GM18499 (cell line): ENCODE data around the gene PRPF19.

Source experiments
- ATAC-seq: cut with Tn5 transposase; IDR thresholded peaks from one replicate; pipeline ENCODE4 v1.9.1; 2021; ENCODE audit warnings: moderate number of reproducible peaks; ENCODE audit not compliant: insufficient read depth, unreplicated experiment

PRPF19 gene

GRCh38 chr11:60862171-60862570 lies 44.2 kb downstream of the PRPF19 start:
- no peak for ATAC-seq

GRCh38 chr11:60860943-60861342 lies 45.4 kb downstream of the PRPF19 start:
- no peak for ATAC-seq

GRCh38 chr11:60859616-60860250 lies 46.7 kb downstream of the PRPF19 start:
- ATAC-seq = no peak

GRCh38 chr11:60858731-60859464 lies 47.5 kb downstream of the PRPF19 start:
- no peak for ATAC-seq

- ATAC-seq = no peak
These were observed 48.1 kb downstream of the PRPF19 start for GRCh38 chr11:60858236-60858635.

DNA sequence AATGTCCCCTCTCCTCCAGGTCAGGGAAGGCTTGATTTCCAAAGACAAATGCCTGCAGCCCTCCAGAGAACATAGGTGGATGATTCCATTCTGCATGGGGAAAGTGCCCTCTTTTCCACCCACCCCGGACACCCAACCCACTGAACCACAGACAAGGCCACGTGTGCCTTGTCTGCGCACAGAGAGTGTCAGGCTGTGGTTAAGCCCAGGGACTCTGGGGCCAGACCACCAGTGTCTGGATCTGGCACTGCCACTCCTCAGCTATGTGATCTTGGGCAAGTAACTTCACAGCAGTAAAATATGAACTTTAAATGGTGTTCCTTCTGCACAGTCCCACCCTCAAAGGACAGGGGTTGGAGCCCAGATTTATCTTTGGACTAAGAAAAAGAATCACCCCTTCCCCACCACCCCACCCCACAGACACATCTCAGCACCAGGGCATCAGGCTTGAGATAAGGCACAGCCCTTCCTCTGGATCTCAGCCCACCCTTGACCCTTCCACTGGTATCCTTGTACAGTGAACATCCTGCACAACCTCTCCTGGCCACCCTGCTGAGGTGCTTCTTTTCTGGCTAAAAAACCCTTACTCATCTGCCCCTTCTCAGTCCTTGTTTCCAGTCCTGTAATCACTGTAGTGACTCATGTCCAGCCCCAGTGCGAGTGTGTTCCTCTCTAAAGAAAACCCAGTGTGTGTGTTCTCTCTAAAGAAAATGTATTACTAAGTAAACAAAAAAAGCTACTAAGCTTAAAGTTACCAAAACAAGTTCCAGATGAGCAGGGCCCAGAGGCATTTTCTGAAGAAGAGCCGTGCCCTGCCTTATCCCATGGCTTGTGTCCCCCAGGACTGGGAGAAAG lies 48.8 kb downstream of the PRPF19 start:
- ATAC-seq = no peak

- no peak for ATAC-seq
These were observed 50.4 kb downstream of the PRPF19 start, which contains the start of gene PTGDR2 for GRCh38 chr11:60855726-60856633. Gene PTGDR2, minus strand, starts transcription at chr11:60855950. Its CDS starts 2,228 bp downstream, at chr11:60853722.

- no peak for ATAC-seq
These were observed 51.3 kb downstream of the PRPF19 start for GRCh38 chr11:60854847-60855725.

- no peak for ATAC-seq
These were observed 52.1 kb downstream of the PRPF19 start for GRCh38 chr11:60854140-60854846.

DNA sequence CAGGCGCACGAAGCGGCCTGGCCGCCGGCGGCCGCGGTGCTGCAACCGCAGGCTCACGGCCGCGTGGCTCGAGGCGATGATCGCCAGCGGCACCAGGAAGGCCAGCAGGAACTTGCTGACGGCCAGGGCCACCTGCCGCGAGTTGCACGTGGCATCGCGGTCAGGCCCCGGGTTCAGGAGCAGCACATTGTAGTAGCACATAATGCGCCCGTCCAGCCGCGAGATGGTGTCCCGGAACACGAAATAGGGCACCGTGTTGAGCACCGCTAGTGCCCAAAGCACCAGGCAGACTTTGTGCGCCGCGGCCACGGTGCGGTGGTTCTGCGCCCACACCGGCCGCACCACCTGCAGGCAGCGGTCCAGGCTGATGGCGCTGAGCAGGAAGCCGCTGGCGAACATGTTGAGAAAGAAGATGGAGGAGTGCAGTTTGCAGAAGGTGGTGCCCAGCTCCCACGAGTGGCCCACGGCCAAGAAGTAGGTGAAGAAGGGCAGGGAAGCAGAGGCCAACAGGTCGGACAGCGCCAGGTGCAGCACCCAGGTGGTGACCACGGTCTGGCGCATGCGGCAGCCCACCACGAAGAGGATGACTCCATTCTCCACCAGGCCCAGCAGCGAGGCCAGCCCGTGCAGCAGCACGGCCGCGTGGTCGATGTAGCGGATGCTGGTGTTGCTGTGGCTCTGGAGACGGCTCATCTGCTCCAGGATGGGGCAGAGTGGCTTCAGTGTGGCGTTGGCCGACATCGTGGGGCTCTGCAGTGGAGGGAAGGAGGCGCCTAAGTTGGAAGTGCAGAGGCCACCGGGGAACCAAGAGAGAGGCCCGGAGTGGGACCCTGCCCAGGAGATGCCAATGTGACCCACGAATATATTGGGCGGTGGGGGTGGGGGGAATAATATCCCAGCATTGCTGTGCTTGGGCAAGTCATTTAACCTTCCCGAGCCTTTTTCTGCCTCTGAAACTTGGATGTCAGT lies 53.1 kb downstream of the PRPF19 start:
- no peak for ATAC-seq

- ATAC-seq = no peak
These were observed 54.0 kb downstream of the PRPF19 start for GRCh38 chr11:60852117-60852981.

GRCh38 chr11:60851327-60852104 lies 54.9 kb downstream of the PRPF19 start:
- ATAC-seq = no peak

DNA sequence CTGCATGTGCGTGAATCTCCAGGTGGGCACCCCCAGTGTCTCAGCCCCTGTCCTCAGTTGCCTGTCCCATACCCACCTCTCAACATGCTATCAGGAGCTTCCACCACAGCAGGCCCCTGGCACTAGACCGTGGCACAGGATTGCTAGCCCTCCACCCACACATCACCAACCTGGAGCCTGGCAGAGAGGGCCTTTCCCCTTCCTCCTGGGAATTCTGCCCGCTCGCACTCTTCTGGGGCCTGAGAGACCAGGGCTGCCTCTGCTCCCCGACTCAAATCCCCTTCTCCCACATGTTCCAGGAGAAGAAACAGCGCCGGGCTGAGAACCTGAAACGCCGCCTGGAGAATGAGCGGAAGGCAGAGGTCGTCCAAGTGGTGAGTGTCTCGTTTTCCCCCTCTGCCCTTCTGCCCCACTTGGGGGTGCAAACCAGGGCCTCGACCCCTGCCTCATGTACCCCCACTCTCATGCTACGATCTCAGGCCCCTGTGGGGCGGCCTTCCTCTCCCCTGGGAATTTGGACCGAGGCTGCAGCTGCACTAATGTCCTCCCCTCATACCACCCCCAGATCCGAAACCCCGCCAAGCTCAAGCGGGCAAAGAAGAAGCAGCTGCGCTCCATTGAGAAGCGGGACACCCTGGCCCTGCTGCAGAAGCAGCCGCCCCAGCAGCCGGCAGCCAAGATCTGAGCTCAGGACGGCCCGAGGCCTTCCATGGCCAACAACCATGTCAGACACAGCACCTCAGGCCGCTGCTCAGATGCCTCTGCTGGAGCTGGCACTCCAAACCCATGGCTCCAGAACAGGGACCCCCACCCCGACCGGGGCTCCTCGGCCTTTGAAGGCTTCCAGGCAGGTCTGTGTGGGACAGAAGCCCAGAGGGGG lies 56.5 kb downstream of the PRPF19 start:
- no peak for ATAC-seq

- ATAC-seq = no peak
These were observed 57.7 kb downstream of the PRPF19 start for GRCh38 chr11:60848714-60849151.

DNA sequence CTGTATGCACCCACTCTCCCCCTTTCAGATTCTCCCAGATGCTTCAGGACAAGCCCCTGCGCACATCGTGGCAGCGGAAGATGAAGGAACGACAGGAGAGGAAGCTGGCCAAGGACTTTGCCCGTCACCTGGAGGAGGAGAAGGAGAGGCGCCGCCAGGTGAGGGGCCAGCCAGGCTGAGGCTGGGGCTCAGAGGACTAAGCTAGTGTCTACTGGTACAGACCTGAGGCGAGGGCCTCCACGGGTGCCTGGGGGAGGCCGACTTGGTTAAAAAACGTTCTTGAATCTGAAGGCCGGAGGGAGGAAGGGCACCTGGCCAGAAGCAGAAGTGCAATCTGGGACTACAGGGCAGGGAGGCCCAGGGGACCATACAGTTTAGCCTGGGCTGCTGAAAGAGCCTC lies 58.5 kb downstream of the PRPF19 start:
- no peak for ATAC-seq
